GM10266 (cell line): ENCODE data around the gene XYLT1.
A peak's percentile ranks its signal among the peaks of the same experiment; 100 is the strongest.

Experiments used
- DNase-seq: peaks from one replicate; pipeline ENCODE4 v3.0.0; 2012; ENCODE audit errors: extremely low spot score
- TF ChIP-seq, protein P1 (sequence below): IDR thresholded peaks from 2 replicates; pipeline ENCODE4 v1.5.1; 2012; ENCODE audit warnings: mild to moderate bottlenecking, low read depth; ENCODE audit not compliant: control insufficient read depth, insufficient read depth; ENCODE audit errors: missing control alignments

The XYLT1 gene

DNA sequence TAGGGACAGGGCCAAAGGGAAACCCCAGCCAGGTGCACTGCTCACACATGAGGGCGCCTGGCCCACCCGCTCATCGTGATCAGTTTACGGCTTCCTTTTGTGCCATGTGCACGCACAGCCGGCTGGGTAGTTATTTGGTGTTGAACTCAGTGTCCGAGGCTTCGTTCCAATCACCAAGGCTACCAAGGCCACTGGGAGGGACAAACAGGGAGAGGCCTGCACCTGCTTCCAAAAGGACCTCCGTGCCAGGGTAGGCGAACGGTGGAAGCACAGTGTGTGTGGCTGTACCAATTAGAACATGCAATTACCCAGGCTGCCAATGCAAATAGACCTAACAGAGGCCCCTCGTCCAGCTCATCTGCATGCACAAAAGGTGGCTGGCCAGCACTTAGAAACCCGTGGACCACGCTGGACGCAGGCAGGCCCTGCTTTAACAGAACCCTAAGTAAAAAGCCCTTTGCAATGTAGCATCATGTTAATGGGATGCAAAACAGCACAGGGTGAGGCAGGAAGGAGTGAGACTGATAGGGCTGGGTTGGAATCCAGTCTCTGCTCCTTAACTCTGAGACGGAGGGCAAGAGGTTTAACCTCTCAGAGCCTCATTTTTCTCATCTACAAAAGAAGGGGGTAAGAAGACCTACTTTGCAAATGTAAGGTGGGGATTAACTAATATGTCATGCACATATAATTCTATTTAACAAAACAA is 204.0 kb downstream of the XYLT1 start:
- TF ChIP-seq, protein P1, sequence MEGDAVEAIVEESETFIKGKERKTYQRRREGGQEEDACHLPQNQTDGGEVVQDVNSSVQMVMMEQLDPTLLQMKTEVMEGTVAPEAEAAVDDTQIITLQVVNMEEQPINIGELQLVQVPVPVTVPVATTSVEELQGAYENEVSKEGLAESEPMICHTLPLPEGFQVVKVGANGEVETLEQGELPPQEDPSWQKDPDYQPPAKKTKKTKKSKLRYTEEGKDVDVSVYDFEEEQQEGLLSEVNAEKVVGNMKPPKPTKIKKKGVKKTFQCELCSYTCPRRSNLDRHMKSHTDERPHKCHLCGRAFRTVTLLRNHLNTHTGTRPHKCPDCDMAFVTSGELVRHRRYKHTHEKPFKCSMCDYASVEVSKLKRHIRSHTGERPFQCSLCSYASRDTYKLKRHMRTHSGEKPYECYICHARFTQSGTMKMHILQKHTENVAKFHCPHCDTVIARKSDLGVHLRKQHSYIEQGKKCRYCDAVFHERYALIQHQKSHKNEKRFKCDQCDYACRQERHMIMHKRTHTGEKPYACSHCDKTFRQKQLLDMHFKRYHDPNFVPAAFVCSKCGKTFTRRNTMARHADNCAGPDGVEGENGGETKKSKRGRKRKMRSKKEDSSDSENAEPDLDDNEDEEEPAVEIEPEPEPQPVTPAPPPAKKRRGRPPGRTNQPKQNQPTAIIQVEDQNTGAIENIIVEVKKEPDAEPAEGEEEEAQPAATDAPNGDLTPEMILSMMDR: no peak
- no peak for DNase-seq

DNA sequence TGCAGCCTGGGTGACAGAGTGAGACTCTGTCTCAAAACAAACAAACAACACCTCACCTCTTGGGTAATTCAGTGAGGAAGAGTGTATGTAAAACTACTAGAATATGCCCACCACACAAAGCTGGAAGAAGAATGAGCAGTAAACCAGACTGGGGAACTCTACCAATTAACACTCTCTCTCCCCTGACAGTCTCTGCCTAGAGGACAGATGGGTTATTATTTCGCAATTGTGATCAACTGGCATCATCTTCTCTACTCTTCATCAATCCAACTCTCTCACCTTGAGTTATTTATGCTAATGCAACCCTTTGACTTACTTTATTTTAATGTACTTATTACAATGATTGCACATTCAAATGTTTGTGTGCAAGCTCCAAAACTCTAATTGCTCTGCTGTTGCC is 205.6 kb downstream of the XYLT1 start:
- DNase-seq: no peak
- TF ChIP-seq, protein P1: no peak

DNA sequence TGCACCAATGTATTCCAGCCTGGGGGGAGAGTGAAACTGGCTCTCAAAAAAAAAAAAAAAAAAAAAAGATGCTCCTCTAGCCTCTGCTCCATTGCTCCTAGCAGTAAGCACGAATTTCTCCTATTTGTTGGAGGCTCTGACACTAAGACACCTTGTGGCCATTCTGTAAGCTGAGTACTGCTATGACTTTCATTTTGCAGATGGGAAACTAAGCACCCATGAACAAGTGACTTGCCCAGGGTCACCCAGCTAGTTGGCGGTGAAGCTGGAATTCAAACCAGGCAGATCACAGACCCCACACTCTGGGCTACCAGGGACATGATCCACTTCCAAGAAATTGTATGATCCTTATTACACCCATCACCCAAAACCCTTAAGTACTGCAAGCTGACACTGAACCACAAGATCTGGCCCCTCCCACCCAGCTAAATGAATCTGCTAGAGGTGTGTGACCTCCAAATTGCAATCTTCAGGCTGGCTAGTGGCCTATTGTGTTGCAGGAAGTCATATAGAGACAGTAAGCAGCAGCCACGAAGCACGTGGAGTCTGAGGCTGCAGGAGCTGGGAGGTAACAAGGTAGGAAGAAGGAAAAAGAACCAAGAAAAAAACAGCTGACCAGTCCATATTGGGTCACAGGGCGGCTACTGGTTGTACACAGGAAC is 209.4 kb downstream of the XYLT1 start:
- peak; percentile 35 for DNase-seq
- TF ChIP-seq, protein P1: no peak

DNA sequence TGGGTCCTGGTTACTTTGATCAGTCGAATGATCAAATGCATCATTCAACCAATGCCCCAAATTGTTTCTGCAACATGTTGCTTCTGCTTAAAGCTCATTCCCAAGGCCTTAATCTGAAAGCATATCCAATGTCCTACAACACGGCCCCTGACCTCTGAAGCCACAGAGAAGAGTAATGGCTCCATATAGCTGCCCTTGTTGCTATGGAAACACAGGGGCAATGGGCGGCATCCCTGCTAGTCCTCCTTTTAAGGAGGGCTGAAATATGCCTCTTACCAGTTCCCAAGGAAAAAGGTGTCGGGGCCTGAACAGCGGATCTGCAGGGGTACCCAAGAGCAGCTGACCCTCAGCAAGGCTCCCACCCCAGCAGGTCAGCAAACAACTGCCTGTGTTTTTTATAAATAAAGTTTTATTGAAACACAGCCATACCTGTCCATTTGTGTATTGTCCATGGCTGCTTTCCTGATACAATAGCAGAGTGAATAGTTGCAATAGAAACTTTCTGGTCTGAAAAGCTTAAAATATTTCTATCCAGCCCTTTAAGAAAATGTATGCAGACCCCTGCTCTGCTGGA is 210.4 kb downstream of the XYLT1 start:
- TF ChIP-seq, protein P1: no peak
- no peak for DNase-seq

DNA sequence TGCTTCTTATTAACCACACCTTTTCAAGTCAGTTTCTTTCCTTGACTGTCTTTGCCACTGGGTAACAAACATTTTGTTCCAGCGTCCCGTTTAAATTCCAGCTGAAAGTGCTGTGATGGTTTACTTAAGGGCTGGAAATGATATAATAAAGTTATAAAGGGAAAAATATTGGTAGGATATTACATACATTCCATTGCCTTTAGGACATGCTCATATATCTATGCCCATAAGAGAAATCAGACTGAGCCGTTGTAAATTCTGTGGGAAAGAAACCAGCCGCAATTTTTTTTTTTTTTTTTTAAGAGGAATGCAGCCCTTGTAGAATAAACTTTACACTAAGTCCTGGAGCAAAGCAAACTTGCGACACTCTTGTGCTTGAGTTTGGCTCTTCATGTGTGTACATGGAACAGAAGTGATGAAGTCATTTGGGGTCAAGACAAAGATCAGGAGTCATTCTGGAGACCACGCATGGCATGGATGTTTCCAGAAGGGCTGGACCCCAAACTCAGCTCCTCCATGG is 210.9 kb downstream of the XYLT1 start:
- TF ChIP-seq, protein P1: no peak
- no peak for DNase-seq

DNA sequence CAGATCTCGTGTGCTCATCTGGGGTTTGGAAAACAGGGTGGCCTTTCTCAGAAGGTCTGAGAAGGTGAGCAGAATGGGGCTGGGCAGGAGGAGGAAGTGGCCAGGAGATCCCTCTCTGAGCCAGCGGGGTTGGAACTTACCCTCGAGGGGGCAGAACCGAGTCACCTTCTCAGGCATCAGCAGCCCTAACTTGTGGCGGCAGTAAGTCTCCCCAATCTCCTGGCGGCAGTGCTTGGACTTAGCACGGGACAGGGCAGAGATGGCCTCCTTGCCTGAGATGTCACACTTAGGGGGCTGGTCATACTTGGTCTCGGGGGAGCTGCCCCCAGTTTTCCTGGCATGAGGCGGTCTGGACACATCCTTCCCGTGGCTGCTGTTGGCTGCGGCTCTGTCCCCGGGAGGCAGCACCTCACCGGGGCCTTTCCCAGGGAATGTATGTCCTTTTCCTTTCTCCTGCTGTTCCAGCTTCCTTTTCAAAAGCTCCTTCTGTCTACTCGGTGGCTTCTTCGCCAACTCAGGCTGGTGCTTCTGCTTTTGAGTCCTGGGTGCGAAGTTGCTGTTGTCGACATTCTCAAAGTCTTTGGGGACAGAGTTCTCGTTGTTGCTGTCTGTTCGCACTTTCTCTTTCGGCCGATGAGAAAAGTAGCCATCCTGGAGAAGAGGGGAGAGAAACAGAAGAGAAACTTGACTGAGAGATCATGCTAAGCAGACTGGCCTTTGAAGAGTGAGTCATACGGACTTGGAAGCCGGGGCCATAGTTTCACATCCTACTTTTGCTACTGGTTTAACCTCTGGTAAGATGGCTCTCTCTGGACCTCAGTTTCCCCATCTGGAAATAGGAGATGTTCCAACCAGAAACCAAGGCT is 211.7 kb downstream of the XYLT1 start:
- peak; percentile 72 for DNase-seq
- TF ChIP-seq, protein P1: no peak
